NCI-H1048 (cell line): ENCODE data around the gene ELL2.
"Not testable (repeated sequence)": the region's sequence is repeated elsewhere in the genome, so short reads cannot be mapped to it uniquely, and the experiment has no call there.

Experiments
- DNase-seq: peaks from one replicate; lab custom pipeline; 2025; lab: John Stamatoyannopoulos, UW

ELL2 gene

DNA sequence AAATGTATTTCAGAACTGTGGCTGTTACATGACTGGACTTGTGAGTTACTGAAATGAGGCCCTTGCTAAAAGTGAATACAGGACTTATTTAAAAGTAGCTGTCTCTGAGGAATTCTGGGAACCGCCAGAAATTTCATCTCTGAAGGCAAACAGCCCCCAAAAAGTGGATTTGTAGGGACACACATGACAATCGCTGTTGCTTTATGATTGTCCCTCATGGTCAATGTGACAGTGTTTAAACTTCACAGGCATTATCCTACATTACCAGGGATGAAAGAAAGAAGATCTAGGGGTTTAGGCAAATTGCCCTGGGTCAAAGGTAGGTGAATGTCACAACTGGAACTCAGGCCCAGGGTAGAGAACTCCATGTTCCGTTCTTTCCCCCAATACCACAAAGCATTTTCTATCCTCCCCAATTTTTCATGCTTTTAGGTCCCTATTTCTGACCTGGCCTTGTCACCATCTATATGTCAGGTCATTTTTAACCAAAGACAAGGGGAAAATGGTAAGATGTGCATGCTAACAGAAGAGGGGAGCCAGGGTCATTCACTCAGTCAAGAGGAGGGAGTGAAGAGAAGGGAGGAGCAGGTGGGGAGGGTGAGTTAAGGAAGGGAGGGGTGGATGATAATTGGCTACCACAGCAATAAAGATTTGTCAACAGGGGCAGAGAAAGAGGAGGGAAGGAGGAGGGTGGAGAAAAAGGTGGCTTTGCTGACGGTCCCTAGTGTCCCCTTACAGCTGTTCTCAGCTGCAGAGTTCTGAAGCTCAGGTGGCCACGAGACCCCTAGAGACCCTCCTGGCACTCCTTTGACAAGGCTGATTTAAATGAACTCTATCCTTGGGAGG, 81.3 kb downstream of the ELL2 start:
- DNase-seq = no peak

DNA sequence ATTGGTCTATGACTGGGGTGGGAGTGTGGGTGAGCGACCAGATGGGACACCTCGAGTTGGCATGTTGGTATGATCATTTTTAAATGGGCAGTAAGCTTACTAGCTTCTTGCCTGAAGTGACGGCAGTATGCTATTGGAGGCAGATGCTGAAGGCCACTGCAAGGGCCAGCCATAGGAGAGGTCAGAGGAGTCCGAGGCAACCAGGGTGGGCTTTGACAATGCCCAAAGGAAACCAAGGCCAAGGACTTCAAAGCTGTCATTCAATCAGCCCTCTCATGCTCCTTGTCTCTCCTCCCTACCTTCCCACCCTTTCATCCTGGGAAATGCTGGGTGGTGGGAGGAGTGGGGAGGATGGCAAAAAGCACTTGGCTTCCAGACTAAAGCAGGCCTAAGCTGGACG, 82.0 kb downstream of the ELL2 start:
- no peak for DNase-seq

DNA sequence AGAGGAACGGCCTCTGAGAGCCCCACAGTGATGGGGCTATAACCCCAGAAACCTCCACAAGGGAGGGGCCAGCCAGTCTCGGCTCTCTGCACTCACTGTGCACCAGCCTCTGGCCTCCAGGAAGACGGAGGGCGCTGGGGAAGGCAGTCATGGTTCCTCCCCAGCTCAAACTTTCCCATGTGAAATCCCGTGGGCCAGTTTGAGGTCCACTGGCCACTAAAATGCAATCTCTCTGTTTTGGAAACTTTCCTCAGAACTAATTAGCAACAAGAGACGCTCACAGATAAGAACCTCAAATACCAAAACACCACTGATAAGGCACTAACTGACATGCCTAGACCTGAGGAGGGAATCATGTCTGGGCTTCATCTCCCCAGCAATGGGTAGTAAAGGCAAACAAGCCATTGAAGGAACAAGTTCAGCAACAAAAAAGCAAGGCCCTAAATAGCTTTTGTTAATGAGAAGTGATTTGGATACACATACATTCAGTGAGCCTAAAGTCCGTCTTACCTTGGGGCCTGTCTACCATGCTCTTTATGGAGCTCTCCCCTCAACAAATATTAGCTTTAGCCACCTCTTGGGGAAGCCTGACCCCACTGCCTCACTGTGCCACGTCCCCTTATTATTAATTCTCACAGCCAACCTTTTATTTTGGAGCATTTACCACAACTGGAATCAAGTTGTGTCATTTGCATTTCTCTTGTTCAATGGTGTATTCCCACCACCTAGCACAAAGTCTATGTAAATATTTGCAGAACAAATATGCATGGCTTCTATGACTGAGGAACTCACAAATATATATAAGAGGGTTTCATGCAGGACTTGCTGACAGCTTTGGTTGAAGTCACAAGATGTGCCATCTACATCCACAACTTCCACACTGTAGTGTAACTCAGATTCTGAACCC, 83.0 kb downstream of the ELL2 start:
- DNase-seq = no peak

DNA sequence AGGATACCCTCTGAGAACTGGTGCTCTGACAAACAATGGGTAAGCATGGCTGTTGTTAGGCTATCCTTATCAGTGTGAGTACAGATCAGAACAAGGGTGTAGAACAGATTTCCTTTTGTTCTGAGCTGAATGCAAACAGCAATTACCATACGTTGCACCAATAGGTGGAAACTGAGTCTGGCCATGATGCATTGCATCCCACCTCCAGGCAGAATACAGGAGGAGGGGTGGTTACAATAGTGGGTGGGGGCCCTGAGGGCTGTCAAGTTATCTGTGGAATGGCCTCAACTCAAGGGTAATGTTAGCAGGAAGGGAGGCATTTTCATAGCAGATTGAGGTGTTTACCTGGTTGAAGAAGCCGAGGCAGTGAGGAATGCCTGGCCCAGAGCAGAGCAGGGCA, 84.9 kb downstream of the ELL2 start:
- DNase-seq = no peak

DNA sequence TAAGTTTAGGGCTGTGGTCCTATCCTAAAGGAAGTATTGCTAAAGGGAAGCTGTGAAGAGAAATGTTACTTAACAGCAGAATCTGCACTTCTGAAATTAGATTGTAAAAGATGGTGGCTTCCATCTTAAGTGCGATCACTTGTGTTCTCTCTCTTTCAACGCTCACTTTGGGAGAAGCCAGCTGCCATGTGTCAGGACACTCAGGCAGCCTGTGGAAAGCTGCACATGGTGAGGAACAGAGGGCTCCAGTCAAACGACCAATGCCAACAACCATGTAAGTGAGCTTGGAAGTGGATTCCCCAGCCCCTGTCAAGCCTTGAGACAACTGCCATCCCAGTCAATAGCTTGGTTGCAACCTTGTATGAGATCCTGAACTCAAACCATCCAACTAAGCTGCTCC, 87.4 kb downstream of the ELL2 start:
- no peak for DNase-seq

DNA sequence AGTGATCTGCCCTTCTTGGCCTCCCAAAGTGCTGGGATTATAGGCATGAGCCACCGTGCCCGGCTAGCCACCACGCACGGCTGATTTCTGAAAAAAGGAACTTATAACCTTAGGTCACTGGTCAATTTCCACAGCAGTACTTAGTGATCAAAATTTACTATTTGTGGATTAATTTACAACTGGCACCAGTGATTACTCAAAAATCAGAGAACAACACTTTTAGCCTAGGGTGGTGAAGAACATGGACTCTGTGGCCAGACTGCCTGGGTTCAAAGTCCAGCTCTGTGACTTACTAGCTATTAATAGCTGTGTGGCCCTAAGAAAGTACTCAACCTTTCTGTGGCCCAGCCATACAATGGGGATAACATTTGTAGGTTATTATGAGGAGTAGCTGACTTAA, 88.3 kb downstream of the ELL2 start:
- DNase-seq = no peak

DNA sequence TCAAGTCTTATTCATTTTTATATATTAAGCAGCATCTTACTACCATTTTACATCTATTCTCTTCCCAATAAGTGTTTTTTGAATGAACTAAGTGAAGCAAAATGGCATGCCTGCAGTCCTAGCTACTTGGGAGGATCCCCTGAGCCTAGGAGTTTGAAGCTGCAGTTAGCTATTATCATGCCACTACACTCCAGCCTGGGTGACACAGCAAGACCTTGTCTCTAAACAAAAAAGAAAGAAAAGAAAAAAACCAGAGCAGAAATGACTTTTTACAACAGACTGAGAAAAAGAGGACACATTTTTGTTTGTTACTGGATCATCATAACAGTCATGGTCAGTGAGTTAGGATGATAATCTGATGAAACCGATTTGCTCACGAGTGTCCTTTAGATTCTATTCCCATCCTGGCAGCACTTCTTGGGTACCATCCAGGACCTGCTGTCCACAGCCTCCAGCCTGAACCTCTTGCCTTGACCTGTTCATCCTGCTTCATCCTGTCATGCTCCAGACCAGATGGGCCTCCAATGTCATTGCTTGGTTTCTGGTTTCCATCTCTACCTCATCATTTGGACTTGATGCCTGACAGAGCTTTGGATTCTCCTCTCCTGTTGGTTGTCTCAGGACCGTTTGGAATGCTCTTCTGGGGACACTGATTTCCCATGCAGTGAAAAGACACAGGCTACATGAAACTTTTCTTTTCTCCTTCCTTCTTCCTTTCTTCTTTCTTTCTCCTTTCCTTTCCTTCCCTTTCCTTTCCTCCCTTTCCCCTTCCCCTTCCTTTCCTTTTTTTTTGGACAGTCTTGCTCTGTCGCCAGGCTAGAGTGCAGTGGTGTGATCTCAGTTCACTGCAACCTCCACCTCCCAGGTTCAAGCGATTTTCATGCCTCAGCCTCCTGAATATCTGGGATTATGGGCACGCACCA, 89.0 kb downstream of the ELL2 start:
- no peak for DNase-seq

DNA sequence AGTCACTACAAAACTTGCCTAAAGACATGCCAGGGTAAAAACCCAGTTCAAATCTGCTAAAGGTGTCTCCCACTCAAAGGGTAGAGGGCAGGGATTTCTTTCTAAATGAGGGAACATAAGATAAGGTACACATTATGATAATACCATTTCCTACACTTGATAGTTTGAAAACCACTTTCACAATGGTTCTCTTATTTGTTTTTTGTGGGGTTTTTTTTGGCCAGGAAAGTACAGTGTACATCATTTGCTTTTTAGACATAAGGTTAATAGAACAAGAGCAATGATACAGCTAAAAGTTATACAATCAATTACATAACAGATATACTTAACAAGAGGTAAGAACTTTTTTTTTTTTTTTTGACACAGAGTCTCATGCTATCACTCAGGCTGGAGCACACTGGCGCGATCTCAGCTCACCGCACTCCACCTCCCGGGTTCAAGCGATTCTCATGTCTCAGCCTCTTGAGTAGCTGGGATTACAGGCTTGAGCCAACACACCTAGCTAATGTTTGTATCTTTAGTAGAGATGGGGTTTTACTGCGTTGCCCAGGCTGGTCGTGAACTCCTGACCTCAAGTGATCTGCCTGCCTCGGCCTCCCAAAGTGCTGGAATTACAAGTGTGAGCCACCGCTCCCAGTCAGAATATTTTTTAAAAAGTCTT, 90.4 kb downstream of the ELL2 start:
- no peak for DNase-seq

DNA sequence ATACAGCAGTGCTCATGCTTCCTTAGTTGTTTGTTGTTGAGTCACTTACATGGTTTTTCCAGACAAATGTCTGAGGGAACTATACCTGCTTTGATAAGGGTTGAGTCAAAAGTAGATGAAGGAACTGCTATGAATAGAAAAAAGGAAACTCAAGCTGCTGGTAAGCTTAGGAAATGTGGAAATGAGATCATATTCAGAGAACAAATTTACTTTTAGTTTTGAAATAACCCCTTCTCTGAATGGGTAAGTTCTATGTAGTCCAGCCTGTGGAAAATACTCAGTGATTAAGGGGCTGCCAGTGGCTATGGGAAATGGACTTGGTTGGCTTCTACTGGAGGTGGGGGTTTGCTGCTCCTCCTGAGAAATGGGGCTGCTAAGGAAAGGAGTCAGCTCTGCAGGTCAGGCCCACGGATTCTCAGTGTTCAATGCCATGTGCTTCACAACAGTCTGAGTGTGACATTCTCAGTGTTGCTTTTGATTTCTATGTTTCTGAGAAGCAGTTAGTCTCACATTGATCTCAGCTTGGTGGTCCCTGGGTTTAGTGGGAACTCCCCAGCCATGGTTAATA, 91.5 kb downstream of the ELL2 start:
- no peak for DNase-seq

DNA sequence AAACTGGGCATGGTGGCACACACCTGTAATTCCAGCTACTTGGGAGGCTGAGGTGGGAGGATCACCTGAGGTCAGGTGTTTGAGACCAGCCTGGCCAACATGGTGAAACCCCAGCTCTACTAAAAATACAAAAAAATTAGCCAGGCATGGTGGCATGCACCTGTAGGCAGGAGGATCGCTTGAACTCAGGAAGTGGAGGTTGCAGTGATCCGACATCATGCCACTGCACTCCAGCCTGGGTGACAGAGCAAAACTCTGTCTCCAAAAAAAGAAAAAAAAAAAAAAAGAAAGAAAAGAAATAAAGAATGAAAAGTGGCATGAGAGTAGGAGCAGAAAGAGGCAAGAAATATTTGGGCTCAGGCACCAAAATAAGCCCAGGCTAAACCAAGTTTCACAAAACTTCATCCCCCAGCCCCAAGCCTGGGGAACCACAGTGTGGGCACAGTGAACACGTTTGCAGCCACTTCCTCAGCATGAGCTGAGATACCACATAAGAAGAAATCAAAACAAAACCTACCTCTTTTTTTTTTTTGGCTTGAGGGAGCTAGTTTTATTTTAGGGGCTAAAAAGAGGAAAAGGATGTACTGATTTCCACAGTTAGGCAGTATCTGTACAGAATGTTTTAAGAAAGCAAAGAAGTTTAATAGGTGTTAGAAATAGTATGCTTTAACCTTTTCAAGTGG, 92.3 kb downstream of the ELL2 start:
- DNase-seq = not testable (repeated sequence)

DNA sequence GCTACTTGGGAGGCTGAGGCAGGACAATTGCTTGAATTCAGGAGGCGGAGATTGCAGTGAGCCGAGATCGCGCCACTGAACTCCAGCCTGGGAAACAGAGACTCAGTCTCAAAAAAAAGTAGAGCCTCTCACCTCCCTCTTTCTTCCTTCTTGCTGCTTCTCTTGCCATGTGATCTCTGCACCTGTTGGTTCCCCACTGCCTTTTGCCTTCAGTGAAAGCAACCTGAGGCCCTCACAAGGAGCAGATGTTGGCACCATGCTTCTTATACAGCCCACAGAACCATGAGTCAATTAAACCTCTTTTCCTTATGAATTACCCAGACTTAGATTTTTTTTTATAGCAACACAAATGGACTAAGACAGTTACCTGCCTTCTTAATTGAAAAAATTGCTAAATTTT, 93.5 kb downstream of the ELL2 start:
- no peak for DNase-seq

DNA sequence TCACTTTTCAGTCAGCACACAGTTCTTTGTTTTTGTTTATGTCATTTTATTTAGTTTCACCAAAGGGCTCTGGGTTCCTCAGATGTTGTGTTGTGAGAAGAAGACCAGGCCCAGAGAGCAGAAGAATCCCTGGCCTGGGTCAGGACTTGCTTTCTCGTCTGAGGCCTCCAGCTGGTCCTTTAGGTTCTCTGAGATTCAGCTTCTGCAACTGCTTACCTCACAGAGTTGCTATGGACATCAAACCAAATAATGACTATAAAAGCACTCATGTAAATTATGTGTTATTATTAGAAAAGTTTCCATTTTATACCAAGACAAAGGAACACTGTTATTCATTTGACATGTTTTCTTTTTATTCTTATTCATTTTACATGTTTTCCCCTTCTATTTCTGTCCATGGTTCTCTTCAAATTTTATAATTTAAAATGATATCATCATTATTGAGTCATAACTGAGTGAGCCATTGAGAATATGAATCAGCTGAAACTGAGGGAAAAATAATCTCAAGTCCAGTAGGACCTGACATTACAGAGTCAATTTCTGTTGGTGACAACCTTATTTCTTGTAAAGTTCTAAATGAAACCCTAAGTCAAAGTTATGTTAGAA, 95.1 kb downstream of the ELL2 start:
- DNase-seq = no peak

DNA sequence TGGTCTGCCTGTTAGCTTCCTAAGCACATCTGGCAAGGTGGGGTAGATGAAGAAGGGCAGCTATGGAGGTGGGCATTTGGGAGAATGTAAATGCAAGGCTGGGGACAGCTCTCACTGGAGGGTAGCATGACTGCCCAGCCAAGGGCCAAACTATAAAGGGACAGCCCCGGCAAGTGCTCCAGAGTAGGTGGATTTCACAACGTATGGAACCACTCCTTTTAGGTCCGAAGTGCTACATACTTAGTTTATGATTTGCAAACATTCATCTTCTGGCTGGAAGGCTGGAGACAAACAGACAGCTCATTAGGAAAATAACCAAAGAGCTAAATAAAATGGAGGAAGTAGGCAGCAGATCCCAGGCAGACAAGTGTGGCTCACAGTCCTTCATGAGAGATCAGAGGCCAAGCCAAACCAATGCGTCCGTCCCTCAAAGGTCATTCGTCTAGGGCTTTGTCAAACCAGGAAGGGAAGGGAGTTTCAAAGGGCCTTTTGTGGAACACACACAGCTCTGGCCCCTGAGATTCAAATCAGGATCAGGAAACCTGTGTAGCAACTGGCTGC, 96.6 kb downstream of the ELL2 start:
- no peak for DNase-seq

DNA sequence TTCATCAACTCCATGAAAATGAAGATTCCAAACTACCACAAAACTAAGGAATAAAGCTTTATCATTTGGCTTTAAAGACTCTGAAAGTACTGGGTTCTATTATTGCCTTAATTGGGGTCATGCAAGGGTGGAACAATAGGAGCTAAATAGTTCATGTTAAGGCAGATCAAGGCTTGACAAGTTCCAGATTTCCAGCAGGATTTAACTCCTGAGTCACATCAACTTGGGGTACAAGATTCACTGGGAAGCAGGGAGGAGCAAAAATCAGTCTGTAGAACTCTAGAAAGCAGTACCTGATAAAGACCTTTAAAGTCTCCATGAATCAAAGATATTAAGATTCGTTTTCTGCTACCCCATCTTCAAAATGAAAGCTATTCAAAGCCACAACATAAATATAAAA, 97.2 kb downstream of the ELL2 start:
- no peak for DNase-seq

DNA sequence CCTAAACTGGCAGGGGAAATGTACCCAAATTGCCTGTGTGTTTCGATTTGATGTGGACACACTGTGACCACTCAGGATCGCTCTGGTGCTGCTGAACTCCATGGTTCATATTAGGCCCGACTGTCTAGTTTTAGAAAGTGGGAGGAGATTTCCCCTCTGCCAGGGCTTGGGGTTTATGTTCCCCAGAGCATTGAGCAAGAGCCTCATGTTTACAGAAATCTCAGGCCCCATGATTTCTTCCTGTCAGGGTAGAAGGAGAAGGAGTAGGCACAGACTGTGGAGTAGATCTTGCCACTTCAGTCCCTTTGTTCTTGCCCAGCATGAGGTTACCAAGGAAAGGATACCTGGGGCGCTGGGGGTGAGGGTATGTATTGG, 98.3 kb downstream of the ELL2 start:
- no peak for DNase-seq

DNA sequence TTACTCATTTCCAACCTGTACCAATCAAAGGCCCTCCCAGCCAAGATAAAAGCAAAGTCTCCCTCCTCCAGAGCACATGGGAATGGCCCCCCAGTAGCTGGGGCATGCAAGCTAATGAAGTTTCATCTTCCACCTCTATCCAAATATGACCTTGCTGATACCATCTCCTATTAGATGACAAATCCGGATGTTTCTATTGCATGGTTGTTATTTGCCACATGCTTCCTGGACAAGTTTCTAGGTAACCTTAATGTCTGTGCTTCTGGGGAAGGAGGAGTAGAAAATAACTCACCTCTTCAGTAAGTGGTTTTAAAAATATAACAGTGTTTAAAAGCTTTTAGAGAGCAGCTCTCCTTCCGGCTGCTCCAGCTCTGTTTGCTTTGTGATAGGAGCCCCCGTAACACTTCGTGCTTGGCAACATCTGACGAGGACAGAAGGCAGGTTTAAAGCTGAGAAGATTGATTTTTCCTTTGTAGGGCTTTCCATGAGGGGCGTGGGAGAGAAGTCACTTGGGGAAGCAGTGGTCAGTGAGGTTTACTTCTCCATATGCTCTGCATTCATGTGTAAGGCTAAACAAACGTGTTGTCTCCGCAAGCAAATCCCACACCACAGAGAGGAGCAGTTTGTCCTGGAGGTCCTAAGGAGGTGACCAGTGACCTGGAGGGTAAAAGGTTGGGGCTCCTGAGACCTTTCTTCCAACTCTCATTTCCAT, 98.8 kb downstream of the ELL2 start:
- no peak for DNase-seq

DNA sequence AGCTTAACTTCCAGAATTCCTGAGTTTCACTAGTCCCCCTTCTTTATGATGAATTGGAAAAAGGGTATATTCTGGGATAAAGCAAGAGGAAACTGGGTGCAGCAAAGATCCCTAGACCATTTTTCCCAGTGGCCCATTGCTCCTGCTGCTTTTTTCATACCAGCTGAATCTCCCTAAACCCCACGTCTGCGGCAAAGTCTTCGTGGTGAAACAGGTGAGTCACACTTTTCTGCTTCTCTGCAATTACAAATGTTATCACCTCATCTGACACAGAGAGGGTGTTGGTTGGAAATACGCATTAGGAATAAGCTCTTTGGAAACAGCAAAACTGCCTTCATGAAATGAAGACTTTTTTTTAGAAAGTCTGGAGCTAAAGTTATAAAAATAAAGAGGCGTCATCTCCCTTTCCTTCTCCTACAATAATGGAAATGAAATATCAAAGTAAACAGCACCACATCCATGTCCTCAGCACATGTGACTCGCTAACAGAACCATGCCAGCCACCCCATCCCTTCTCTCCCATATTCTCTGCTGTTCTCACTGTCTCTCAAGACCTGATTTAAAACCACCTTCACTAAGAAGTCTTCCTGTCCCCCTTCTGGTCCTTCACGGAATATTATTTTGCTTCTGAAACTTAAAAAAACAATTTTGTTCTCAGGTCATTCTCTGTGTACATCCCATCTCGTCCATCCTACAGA, 99.6 kb downstream of the ELL2 start:
- no peak for DNase-seq

DNA sequence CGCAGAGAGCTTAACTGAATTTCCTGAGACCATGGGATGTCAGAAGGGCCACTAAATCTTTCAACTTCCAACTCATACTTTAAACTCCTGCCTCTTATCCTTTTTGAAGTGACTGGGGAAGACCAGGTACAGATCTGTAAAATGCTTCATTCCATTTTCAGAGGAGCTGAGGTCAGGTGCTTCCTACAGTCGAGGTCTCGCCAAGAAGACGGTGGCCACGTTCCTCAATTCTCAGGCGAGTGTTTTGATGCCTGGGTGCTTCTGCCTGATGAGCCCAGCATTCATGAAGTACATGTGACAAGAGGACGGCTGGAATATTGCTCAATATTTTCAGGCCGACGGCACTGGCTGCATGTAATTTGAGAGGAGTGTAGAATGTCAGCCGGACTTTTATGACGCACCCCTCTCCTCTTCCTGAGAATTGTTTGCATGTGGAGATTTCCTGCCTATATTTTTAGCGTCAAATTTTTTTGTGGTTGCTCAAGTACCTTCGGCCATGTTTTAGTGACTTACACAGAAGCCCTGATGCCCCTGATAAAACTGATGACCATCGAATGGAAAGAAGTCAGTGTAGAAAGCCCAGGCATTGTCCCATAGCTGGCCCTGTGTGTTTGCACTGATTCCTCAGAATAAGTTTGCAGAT, 100.3 kb downstream of the ELL2 start:
- no peak for DNase-seq
